HepG2 (cell line): Measurements from ENCODE around the gene KIAA1755.

Experiments
- BRF2 ChIP-seq: sonication (generic); formaldehyde crosslinking; IDR thresholded peaks from 2 replicates; pipeline ENCODE4 v1.8.1; 2022; ENCODE audit warnings: mild to moderate bottlenecking, missing genetic modification reagents
- CTCF ChIP-seq: sonication (generic); formaldehyde crosslinking; IDR thresholded peaks from 2 replicates; pipeline ENCODE4 v1.5.0; 2020; ENCODE audit warnings: mild to moderate bottlenecking, missing genetic modification reagents, moderate library complexity
- ETV6 ChIP-seq: sonication (generic); formaldehyde crosslinking; conservative IDR thresholded peaks from 2 replicates; pipeline ENCODE4 v1.4.0; 2020; ENCODE audit warnings: missing genetic modification reagents
- JUN ChIP-seq: sonication (generic); formaldehyde crosslinking; IDR thresholded peaks from 2 replicates; pipeline ENCODE4 v1.4.0; 2020; ENCODE audit warnings: mild to moderate bottlenecking, missing genetic modification reagents
- KDM4B ChIP-seq: sonication (generic); formaldehyde crosslinking; IDR thresholded peaks from 2 replicates; pipeline ENCODE4 v1.4.0; 2020; ENCODE audit warnings: missing genetic modification reagents
- MXI1 ChIP-seq: IDR thresholded peaks from 3 replicates; pipeline ENCODE4 v1.6.1; 2012; ENCODE audit warnings: low read depth, low read length, inconsistent platforms, borderline replicate concordance
- PPARG ChIP-seq: conservative IDR thresholded peaks from 2 replicates; pipeline ENCODE4 v1.6.1; 2016; ENCODE audit warnings: missing biosample characterization, missing genetic modification reagents
- SOX13 ChIP-seq, 3 experiments: fragments of 450-650 bp in 1 of 3; sonication (generic) in 1 of 3; formaldehyde crosslinking in 1 of 3; IDR thresholded peaks in 2 of 3; conservative IDR thresholded peaks in 1 of 3; 2 replicates each; pipeline versions ENCODE4 v1.5.0 to v1.6.1; 2016 to 2020; ENCODE audit warnings: antibody characterized with exemption in 1 of 3, mild to moderate bottlenecking in 1 of 3, missing compliant biosample characterization in 1 of 3, missing genetic modification reagents in 1 of 3, moderate library complexity in 1 of 3
- TAF1 ChIP-seq: sonication (generic); formaldehyde crosslinking; IDR thresholded peaks from 2 replicates; pipeline ENCODE4 v1.4.0; 2020; ENCODE audit warnings: missing genetic modification reagents
- TCF12 ChIP-seq, 2 experiments: fragments of 450-650 bp in 1 of 2; sonication (generic) in 1 of 2; formaldehyde crosslinking in 1 of 2; IDR thresholded peaks; 2 replicates each; pipeline versions ENCODE4 v1.6.1 to v1.8.0; 2017 to 2022; ENCODE audit warnings: antibody characterized with exemption in 1 of 2, mild to moderate bottlenecking in 1 of 2, missing genetic modification reagents in 1 of 2, moderate library complexity in 1 of 2
- ZBTB21 ChIP-seq: sonication (generic); formaldehyde crosslinking; IDR thresholded peaks from 2 replicates; pipeline ENCODE4 v1.4.0; 2020; ENCODE audit warnings: missing genetic modification reagents
- ZNF232 ChIP-seq: sonication (generic); formaldehyde crosslinking; IDR thresholded peaks from 2 replicates; pipeline ENCODE4 v1.4.0; 2020; ENCODE audit warnings: missing genetic modification reagents, borderline replicate concordance
- ZNF768 ChIP-seq: sonication (generic); formaldehyde crosslinking; IDR thresholded peaks from 2 replicates; pipeline ENCODE4 v1.4.0; 2020; ENCODE audit warnings: missing genetic modification reagents

GRCh38 chr20:38195521-38195920 is 65.0 kb downstream of the KIAA1755 start:
- no peak for TF ChIP-seq TCF12 (IDR thresholded peaks at IDR 0.05)
- no peak for TF ChIP-seq TCF12 (CRISPR knock-in tag; IDR thresholded peaks at IDR 0.05)
- no peak for TF ChIP-seq MXI1
- no peak for TF ChIP-seq CTCF (CRISPR knock-in tag)
- TF ChIP-seq ZNF232 (CRISPR knock-in tag) = no peak
- TF ChIP-seq KDM4B (CRISPR knock-in tag) = no peak
- no peak for TF ChIP-seq BRF2 (CRISPR knock-in tag)
- no peak for TF ChIP-seq JUN
- no peak for TF ChIP-seq ETV6 (CRISPR knock-in tag)
- TF ChIP-seq PPARG (CRISPR knock-in tag) = no peak
- TF ChIP-seq TAF1 (CRISPR knock-in tag) = no peak
- TF ChIP-seq ZNF768 (CRISPR knock-in tag) = no peak; the same call in 1 of the 2 replicates
- no peak for TF ChIP-seq SOX13 (IDR thresholded peaks at IDR 0.05)
- TF ChIP-seq SOX13 (CRISPR knock-in tag; conservative IDR thresholded peaks at IDR 0.05 in 1 of 2, IDR thresholded peaks at IDR 0.05 in 1 of 2) = no peak
- no peak for TF ChIP-seq ZBTB21
